ENCODE results near the gene GHSR.

Gene GHSR

DNA sequence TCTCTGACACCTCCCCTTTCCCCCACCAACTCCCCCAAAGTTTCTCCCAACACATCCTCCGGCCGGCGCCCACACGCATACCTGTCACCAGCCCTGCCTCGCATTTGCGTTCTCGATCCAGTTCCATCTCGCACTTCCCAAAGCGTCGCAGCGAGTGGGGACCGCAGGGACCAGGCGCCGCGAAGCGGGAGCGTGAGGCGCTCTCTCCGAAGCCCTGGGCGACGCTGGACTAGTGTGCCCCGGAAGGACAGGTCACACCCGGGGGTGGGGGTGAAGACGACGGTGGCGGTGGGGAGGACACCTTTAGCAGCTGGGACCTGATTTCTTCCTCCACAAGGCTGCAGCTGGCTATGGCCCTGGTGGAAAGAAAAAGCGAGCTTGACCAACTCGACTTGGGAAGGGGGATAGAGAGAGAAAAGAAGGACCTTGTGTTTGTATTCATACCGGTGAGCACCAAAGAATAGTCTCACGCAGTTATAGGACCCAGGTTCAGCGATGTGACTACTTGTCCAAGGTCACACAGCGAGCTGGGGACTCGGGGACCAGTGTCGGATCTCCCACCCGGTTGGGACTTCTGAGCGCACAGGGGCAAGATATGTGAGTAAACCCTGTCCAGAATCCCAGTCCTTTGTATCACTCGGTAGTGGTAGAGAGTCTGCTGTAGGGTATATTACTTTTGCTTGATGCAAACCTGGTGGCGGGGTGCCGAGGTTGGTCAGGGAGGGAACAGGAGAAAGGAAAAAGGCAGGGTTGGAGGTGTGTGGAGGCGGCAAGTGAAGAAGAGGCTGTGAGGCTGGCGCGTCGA, 607 bp upstream of the GHSR start:
- no CpG with 5 or more reads among the region's 43 CpGs for WGBS, 2 donors (ENCODE audit: extremely low coverage in 2 of 2, insufficient read length in 2 of 2, insufficient replicate concordance in 1 of 2)
- H2AK5ac ChIP-seq (ENCODE audit: low read depth, low read length), result no peak overlapping the region
- no peak overlapping the region for H2BK120ac ChIP-seq (ENCODE audit: low read depth, low read length)
- H3K27ac ChIP-seq (replicated peaks; ENCODE audit: low read length), result no peak overlapping the region
- no peak overlapping the region for H3K4ac ChIP-seq (ENCODE audit: low read length)
- peak overlapping the region; percentile 6 for H3K23ac ChIP-seq (ENCODE audit: low read depth, low read length, poor library complexity)
- H3K4me1 ChIP-seq (ENCODE audit: control insufficient read depth in 2 of 2, insufficient read depth in 1 of 2, low read depth in 1 of 2, low read length in 2 of 2), result peaks cover 2 to 10% of the 10 kb centered on the region in 2 donors
- H4K91ac ChIP-seq (ENCODE audit: low read depth, low read length, poor library complexity), result no peak overlapping the region
- H3K4me3 ChIP-seq (ENCODE audit: low read length in 2 of 2), result no peak overlapping the region
- no peak overlapping the region for H2BK12ac ChIP-seq (ENCODE audit: low read length)
- peak overlapping the region; percentile 36 for H3K4me2 ChIP-seq (ENCODE audit: insufficient read depth, low read length, poor library complexity, severe bottlenecking)
- H3K18ac ChIP-seq (ENCODE audit: low read length), result no peak overlapping the region
- H2AFZ ChIP-seq (ENCODE audit: low read length), result no peak overlapping the region
- no peak overlapping the region for H2BK15ac ChIP-seq (ENCODE audit: low read length)
- H3K27me3 ChIP-seq (ENCODE audit: control insufficient read depth in 3 of 3, insufficient read depth in 3 of 3, low read depth in 1 of 3, low read length in 3 of 3), result peaks cover 20 to 69% (median 36%) of the 10 kb centered on the region in 3 experiments
- H3K9me3 ChIP-seq (replicated peaks in 1 of 2; ENCODE audit: control insufficient read depth in 2 of 2, insufficient read depth in 1 of 2, low read depth in 1 of 2, low read length in 2 of 2), result peaks cover 5 to 12% of the 10 kb centered on the region in 2 donors
- H2BK5ac ChIP-seq (ENCODE audit: low read length), result no peak overlapping the region
- H3K14ac ChIP-seq (ENCODE audit: low read length), result no peak overlapping the region
- DNase-seq (ENCODE audit: low spot score), result no peak
- no peaks in the 10 kb centered on the region for H3K36me3 ChIP-seq (replicated peaks in 1 of 2; ENCODE audit: control insufficient read depth in 2 of 2, insufficient read depth in 2 of 2, low read length in 2 of 2)
- H3K79me1 ChIP-seq (ENCODE audit: low read depth, low read length), result no peaks in the 10 kb centered on the region
- H3K9ac ChIP-seq (ENCODE audit: low read depth, low read length, poor library complexity), result no peak overlapping the region
- H4K8ac ChIP-seq (ENCODE audit: low read depth, low read length), result no peak overlapping the region

DNA sequence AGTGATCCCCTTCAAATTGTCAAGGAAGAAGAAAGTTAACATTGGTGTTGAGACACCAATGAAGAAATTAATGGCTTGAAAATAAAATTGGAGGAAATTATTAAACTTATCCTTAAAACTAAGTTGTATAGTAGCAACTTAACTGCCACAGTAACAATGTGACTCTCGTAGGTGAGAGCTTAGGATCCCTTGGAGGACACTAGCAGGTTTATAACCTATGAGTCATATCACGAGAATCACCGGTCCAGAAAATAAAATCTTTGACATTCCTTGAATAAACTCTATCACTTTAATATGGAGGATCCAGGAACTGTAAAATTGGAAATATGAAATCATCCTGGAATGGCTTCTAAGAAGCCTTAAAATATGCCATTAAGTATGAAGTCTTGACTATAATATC, 2.1 kb downstream of the GHSR start:
- no peak overlapping the region for H2BK5ac ChIP-seq (ENCODE audit: low read length)
- WGBS, 2 donors (ENCODE audit: extremely low coverage in 2 of 2, insufficient read length in 2 of 2, insufficient replicate concordance in 1 of 2), result no CpG with 5 or more reads among the region's 3 CpGs
- H2BK15ac ChIP-seq (ENCODE audit: low read length), result no peak overlapping the region
- H2AK5ac ChIP-seq (ENCODE audit: low read depth, low read length), result no peak overlapping the region
- no peaks in the 10 kb centered on the region for H3K36me3 ChIP-seq (replicated peaks in 1 of 2; ENCODE audit: control insufficient read depth in 2 of 2, insufficient read depth in 2 of 2, low read length in 2 of 2)
- no peak overlapping the region for H2BK12ac ChIP-seq (ENCODE audit: low read length)
- H3K18ac ChIP-seq (ENCODE audit: low read length), result no peak overlapping the region
- H3K4me2 ChIP-seq (ENCODE audit: insufficient read depth, low read length, poor library complexity, severe bottlenecking), result no peak overlapping the region
- DNase-seq (ENCODE audit: low spot score), result no peak
- H4K8ac ChIP-seq (ENCODE audit: low read depth, low read length), result no peak overlapping the region
- H3K27ac ChIP-seq (replicated peaks; ENCODE audit: low read length), result no peak overlapping the region
- no peaks in the 10 kb centered on the region for H3K79me1 ChIP-seq (ENCODE audit: low read depth, low read length)
- H3K4me3 ChIP-seq (ENCODE audit: low read length in 2 of 2), result no peak overlapping the region
- H3K4ac ChIP-seq (ENCODE audit: low read length), result no peak overlapping the region
- no peak overlapping the region for H3K14ac ChIP-seq (ENCODE audit: low read length)
- no peak overlapping the region for H3K23ac ChIP-seq (ENCODE audit: low read depth, low read length, poor library complexity)
- H3K9me3 ChIP-seq (replicated peaks in 1 of 2; ENCODE audit: control insufficient read depth in 2 of 2, insufficient read depth in 1 of 2, low read depth in 1 of 2, low read length in 2 of 2), result peaks cover 5 to 12% of the 10 kb centered on the region in 2 donors
- no peak overlapping the region for H2AFZ ChIP-seq (ENCODE audit: low read length)
- H3K9ac ChIP-seq (ENCODE audit: low read depth, low read length, poor library complexity), result no peak overlapping the region
- peaks cover 2 to 10% of the 10 kb centered on the region in 2 donors for H3K4me1 ChIP-seq (ENCODE audit: control insufficient read depth in 2 of 2, insufficient read depth in 1 of 2, low read depth in 1 of 2, low read length in 2 of 2)
- H4K91ac ChIP-seq (ENCODE audit: low read depth, low read length, poor library complexity), result no peak overlapping the region
- no peak overlapping the region for H2BK120ac ChIP-seq (ENCODE audit: low read depth, low read length)
- H3K27me3 ChIP-seq (ENCODE audit: control insufficient read depth in 3 of 3, insufficient read depth in 3 of 3, low read depth in 1 of 3, low read length in 3 of 3), result peaks cover 20 to 74% (median 36%) of the 10 kb centered on the region in 3 experiments

DNA sequence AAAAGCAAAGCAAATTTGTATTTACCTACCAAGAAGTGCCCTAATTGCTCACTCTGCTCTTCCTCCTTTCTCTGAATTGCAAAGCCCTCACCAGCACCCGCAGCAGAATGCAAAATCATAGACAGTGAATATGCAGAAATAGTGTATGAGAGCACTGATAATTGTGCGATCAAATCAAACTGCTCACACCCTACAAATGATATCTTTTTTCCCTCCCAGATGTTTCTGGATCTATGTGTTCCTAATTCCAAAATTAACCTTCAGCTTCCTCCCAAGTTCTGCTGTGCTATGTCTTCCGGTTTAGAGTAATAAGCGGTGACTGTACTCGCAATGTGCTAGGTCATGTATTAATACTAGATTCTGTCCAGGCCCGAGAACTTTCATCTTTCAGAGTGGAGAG, 3.4 kb downstream of the GHSR start:
- H3K9ac ChIP-seq (ENCODE audit: low read depth, low read length, poor library complexity), result no peak overlapping the region
- H2AFZ ChIP-seq (ENCODE audit: low read length), result no peak overlapping the region
- no peak overlapping the region for H3K14ac ChIP-seq (ENCODE audit: low read length)
- no peak for DNase-seq (ENCODE audit: low spot score)
- H2AK5ac ChIP-seq (ENCODE audit: low read depth, low read length), result no peak overlapping the region
- no peak overlapping the region for H2BK120ac ChIP-seq (ENCODE audit: low read depth, low read length)
- no peak overlapping the region for H4K91ac ChIP-seq (ENCODE audit: low read depth, low read length, poor library complexity)
- H3K4me3 ChIP-seq (ENCODE audit: low read length in 2 of 2), result no peak overlapping the region
- H3K9me3 ChIP-seq (replicated peaks in 1 of 2; ENCODE audit: control insufficient read depth in 2 of 2, insufficient read depth in 1 of 2, low read depth in 1 of 2, low read length in 2 of 2), result peaks cover 5 to 12% of the 10 kb centered on the region in 2 donors
- no peak overlapping the region for H4K8ac ChIP-seq (ENCODE audit: low read depth, low read length)
- H3K23ac ChIP-seq (ENCODE audit: low read depth, low read length, poor library complexity), result no peak overlapping the region
- H3K4ac ChIP-seq (ENCODE audit: low read length), result no peak overlapping the region
- H2BK12ac ChIP-seq (ENCODE audit: low read length), result no peak overlapping the region
- WGBS, 2 donors (ENCODE audit: extremely low coverage in 2 of 2, insufficient read length in 2 of 2, insufficient replicate concordance in 1 of 2), result no CpG with 5 or more reads among the region's 6 CpGs
- no peak overlapping the region for H3K18ac ChIP-seq (ENCODE audit: low read length)
- peaks cover 20 to 61% (median 31%) of the 10 kb centered on the region in 3 experiments for H3K27me3 ChIP-seq (ENCODE audit: control insufficient read depth in 3 of 3, insufficient read depth in 3 of 3, low read depth in 1 of 3, low read length in 3 of 3)
- no peaks in the 10 kb centered on the region for H3K79me1 ChIP-seq (ENCODE audit: low read depth, low read length)
- no peak overlapping the region for H2BK15ac ChIP-seq (ENCODE audit: low read length)
- no peak overlapping the region for H2BK5ac ChIP-seq (ENCODE audit: low read length)
- H3K36me3 ChIP-seq (replicated peaks in 1 of 2; ENCODE audit: control insufficient read depth in 2 of 2, insufficient read depth in 2 of 2, low read length in 2 of 2), result no peaks in the 10 kb centered on the region
- H3K4me1 ChIP-seq (ENCODE audit: control insufficient read depth in 2 of 2, insufficient read depth in 1 of 2, low read depth in 1 of 2, low read length in 2 of 2), result peaks cover under 1 to 9% of the 10 kb centered on the region in 2 donors
- H3K4me2 ChIP-seq (ENCODE audit: insufficient read depth, low read length, poor library complexity, severe bottlenecking), result no peak overlapping the region
- H3K27ac ChIP-seq (replicated peaks; ENCODE audit: low read length), result no peak overlapping the region

- no peak overlapping the region for H3K4ac ChIP-seq (ENCODE audit: low read length)
Measured at GRCh38 chr3:172442606-172443005, 5.7 kb downstream of the GHSR start.

More at GRCh38 chr3:172442606-172443005, 5.7 kb downstream of the GHSR start:
- no peak overlapping the region for H2AK5ac ChIP-seq (ENCODE audit: low read depth, low read length)
- no CpG with 5 or more reads among the region's 1 CpG for WGBS, 2 donors (ENCODE audit: extremely low coverage in 2 of 2, insufficient read length in 2 of 2, insufficient replicate concordance in 1 of 2)
- H3K27ac ChIP-seq (replicated peaks; ENCODE audit: low read length), result no peak overlapping the region
- H2AFZ ChIP-seq (ENCODE audit: low read length), result no peak overlapping the region
- H3K18ac ChIP-seq (ENCODE audit: low read length), result no peak overlapping the region
- H3K79me1 ChIP-seq (ENCODE audit: low read depth, low read length), result no peaks in the 10 kb centered on the region
- DNase-seq (ENCODE audit: low spot score), result no peak
- no peak overlapping the region for H3K14ac ChIP-seq (ENCODE audit: low read length)
- no peak overlapping the region for H3K23ac ChIP-seq (ENCODE audit: low read depth, low read length, poor library complexity)
- H2BK15ac ChIP-seq (ENCODE audit: low read length), result no peak overlapping the region
- H4K8ac ChIP-seq (ENCODE audit: low read depth, low read length), result no peak overlapping the region
- H3K4me2 ChIP-seq (ENCODE audit: insufficient read depth, low read length, poor library complexity, severe bottlenecking), result no peak overlapping the region
- H3K27me3 ChIP-seq (ENCODE audit: control insufficient read depth in 3 of 3, insufficient read depth in 3 of 3, low read depth in 1 of 3, low read length in 3 of 3), result peaks cover 4 to 48% (median 8%) of the 10 kb centered on the region in 3 experiments
- H2BK12ac ChIP-seq (ENCODE audit: low read length), result no peak overlapping the region
- H3K9me3 ChIP-seq (replicated peaks in 1 of 2; ENCODE audit: control insufficient read depth in 2 of 2, insufficient read depth in 1 of 2, low read depth in 1 of 2, low read length in 2 of 2), result peaks cover 3 to 4% of the 10 kb centered on the region in 2 donors
- H3K36me3 ChIP-seq (replicated peaks in 1 of 2; ENCODE audit: control insufficient read depth in 2 of 2, insufficient read depth in 2 of 2, low read length in 2 of 2), result no peaks in the 10 kb centered on the region
- H3K4me1 ChIP-seq (ENCODE audit: control insufficient read depth in 2 of 2, insufficient read depth in 1 of 2, low read depth in 1 of 2, low read length in 2 of 2), result no peaks in the 10 kb centered on the region
- no peak overlapping the region for H3K9ac ChIP-seq (ENCODE audit: low read depth, low read length, poor library complexity)
- no peak overlapping the region for H2BK120ac ChIP-seq (ENCODE audit: low read depth, low read length)
- no peak overlapping the region for H2BK5ac ChIP-seq (ENCODE audit: low read length)
- H4K91ac ChIP-seq (ENCODE audit: low read depth, low read length, poor library complexity), result no peak overlapping the region
- no peak overlapping the region for H3K4me3 ChIP-seq (ENCODE audit: low read length in 2 of 2)
